NCI-H2029 treated with DMSO at 0.1 percent for 48 hours (cell line): ENCODE measurements around the gene CLEC3B.
"Not testable (repeated sequence)": the region's sequence is repeated elsewhere in the genome, so short reads cannot be mapped to it uniquely, and the experiment has no call there.

Experiments used
- DNase-seq: peaks from one replicate; lab custom pipeline; 2025; lab: John Stamatoyannopoulos, UW

CLEC3B gene

DNA sequence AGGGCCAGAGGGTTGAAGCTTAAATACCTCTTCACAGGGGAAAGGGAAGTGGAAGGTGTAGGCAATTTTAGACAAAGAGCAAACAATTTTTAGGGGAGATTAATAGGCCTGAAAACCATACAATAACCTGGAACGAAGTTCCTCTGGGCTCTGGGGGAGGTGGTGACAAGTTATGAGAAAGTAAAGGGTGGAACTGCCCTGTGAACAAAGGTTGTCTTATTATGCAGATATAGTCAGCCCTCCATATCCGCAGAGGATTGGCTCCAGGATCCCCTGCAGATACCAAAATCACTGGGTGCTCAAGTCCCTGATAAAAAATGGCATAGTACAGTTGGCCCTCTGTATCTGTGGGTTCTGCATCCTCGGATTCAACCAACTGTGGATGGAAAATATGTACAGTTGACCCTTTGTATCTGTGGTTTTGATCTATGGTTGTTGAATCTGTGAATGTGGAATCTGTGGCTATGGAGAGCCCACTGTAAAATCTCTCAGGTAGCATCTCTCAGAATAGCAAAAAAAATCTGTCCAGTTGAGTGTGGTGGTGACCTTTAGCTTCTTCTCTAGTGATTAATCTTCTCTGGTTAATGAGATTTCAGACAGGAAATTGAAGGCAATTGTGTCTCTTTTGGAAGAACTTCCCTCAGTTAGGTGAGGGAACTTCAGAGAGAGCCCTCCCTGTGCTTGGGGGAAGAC is 40.2 kb downstream of the CLEC3B start:
- DNase-seq, result no peak

DNA sequence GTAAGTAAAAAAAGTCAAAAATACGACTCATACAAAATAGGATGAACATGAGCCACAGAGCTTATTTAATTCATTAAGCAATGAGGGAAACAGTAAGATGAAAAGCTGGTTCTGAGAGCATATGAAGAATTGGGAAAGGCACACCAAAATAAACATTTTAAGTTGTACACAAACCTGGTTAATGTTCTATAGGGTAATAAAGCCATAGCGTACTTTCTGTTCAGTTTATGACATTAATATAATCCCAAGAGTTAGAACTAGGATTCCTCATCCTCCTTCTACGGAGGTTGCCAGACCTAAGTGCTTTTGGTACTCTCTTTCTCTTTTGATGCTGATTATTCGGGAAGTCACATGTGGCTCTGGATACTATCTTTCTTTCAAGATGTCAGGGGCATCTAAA is 41.4 kb downstream of the CLEC3B start:
- no peak for DNase-seq

DNA sequence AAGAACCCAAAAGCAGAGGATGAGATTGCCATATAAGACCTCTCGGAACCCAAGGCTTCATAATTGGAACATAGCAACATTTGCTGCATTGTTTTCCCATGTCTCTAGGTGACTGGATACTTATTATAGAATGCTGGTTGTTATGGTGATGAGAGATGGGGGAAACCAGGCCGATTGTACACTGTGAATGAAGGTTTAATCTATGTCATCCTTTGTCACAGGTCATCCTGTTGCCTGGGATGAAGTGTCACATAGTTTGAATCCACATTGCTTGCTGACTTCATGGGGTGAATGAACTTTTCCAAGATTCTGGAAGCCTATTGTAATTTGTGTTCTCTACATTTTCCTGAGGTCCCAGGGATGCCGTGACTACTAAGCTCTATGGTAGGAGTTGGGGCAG is 41.8 kb downstream of the CLEC3B start:
- DNase-seq, result no peak

DNA sequence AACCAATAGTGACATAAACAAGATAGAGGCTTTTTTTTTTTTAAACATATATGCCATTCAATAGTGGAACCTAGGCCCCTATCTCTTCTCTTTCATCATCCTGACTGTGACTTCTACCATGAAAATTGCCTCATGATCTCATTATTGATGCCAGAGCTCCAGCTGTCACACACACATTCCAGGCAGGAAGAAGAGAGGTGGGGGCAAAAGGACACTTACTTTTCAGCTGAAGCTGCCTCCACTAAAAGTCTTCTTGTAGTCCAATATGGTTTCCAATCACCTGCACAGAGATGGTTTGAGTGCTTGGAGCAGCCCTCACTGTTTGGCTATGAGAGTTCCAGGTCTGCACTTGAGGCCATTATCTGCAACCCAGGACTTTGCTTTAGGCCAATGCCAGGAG is 45.0 kb downstream of the CLEC3B start:
- no peak for DNase-seq

DNA sequence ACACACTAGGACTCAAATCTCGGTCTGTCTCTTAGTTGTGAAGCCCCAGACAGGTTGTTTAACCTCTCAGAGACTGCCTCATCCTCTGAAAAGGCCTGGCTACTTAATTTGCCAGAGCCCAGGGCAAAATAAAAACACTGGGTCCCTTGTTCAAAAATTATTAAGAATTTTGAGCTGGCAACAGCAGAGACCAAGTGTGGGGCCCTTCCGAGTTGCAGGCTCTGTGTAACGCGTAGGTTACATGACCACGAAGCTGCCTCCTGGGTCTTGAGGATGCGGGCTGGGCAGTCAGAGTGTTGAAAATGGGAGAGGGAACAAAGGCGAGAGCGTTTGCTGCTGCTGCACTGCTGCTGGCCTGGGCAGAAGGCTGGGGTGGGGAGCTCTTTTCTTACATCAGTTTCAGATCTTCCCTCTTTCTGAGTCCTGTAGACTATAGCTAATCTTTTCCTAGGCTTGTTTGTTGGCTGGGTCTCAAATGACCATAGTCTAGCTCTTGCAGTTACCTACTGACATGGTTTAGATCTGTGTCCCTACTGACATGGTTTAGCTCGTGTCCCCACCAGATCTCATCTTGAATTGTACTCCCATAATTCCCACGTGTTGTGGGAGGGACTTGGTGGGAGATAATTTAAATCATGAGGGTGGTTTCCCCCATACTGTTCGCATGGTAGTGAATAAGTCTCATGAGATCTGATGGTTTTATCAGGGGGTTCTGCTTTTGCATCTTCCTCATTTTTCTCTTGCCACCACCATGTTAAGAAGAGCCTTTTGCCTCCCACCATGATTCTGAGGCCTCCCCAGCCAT is 49.9 kb downstream of the CLEC3B start:
- no peak for DNase-seq

DNA sequence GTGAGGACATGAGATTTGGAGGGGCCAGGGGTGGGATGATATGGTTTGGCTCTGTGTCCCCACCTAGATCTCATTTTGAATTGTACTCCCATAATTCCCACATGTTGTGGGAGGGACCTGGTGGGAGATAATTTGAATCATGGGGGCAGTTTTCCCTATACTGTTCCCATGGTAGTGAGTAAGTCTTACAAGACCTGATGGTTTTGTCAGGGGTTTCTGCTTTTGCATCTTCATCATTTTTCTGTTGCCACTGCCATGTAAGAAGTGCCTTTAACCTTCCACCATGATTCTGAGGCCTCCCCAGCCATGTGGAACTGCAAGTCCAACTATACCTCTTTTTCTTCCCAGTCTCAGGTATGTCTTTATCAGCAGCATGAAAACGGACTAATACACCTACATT is 52.2 kb downstream of the CLEC3B start:
- not testable (repeated sequence) for DNase-seq

DNA sequence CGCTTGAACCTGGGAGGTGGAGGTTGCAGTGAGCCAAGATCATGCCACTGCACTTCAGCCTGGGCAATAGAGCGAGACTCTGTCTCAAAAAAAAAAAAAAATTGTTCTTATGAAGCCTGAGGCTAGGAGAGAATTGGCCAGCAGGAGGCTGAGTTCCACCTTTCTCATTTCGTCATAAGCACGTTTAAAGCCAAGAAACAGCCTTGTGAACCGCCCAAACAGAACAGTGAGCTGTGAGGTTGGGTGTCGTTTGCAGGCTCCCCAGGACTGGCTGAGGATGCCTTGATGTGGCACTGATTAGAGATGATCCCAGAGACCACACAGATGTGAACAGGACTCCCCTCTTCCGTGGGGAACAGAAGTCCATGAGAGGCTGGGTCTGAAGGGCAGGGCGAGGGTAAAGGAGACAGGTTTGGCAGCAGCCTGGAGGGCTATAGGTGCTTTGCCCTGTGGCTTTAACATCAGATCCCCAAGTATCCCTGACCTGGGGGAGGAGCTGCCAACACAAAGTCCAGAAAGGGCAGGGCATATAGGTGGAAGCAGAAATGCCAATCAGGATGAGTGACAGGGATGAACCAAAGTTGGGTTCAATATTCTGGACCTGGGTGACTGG is 52.9 kb downstream of the CLEC3B start:
- no peak for DNase-seq

DNA sequence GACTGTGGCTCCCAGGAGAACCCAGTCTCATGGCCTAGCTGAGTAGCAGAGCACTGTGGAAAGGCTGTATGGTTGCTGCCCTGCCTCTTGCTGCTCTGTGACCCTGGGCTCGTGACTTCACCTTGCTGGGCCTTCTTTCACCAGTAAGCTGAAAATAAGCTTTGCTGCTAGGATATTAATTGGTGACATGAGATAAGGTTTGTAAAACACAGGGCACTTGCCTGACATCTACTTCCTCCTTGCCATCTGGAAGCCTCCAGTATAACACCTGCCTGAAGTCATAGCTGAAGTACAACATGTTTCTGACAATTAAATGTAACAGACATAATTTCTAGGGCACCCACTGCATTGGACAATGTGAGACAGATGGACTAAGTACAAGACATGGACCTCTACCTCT is 53.6 kb downstream of the CLEC3B start:
- DNase-seq, result no peak

DNA sequence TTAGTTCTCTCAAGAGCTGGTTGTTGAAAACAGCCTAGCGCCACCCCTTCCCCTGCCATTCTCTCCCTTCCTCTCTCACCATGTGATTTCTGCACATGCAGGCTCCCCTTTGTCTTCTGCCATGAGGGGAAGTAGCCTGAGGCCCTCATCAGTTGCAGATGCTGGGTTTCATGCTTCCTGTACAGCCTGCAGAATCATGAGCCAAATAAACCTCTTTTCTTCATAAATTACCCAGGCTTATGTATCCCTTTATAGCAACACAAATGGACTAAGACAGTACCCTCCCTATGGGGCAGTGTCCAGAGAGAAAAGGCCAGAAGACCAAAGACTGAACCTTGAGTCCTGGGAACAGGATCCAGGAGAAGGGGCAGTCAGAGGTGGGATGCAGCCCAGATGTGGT is 54.7 kb downstream of the CLEC3B start:
- DNase-seq, result no peak

DNA sequence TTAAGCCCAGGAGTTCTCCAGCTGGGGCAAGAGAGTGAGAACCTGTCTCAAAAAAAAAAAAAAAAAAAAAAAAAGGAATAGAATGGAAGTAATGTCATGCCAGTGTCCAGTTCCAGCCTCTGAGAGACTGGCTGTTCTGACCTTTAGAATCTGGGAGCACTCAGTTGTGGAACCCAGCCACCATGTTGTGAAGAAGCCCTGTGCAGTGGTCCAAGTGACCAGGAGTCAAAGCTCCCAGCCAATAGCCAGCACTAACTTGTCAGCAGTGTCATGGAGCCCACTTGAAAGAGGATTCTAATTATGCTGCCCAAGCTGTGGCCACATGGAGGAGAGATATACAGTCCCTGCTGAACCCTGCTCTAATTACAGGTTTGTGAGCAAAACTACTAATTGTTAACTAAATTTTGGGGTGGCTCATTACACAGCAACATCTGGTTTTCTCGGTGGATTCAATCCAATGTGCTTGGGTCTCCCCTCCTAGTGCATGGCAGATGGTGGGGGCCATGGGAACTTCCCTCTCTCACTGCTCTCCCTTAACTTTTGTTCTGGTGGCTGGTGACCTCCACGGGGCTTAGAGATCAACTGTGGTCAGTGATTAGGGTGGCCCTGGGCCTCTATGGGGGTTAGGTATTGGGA is 55.5 kb downstream of the CLEC3B start:
- DNase-seq, result no peak

DNA sequence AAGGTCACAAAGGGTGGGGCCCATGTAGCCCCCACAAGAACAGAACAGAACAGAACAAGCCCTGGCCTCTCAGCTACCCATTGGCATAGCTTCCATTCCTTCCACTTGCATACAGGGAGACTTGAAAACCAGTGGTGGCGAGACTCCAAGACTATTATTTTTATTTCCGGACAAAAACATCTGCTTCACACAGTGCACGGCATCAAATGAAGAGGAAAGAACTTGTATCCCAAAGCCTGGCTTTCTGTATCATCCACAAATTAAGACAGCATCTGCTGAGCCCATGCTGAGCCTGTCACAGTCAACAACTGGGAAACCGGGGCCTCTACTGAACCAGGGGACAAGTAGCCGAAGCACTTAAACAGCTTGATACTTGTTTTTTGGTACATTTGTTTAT is 56.0 kb downstream of the CLEC3B start:
- no peak for DNase-seq

DNA sequence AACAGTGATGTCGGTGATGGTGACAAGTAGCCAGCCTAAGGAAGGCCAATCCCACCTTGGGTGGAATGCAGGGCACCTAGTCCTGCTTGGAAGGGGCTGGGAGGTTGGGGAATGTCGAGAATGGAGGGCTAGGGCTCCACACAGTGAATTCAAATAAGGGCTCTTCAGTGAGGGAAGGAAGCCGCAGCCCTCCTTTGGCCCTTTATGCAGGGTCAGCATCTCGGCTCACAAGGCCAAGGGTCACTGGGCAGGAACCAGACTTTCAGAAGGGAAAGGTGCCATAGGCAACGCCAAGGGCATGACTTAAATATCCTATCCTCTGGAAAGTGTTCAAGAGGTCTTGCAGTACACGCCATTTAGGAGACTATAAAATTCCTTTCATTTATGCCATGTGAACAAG is 56.9 kb downstream of the CLEC3B start:
- DNase-seq, result no peak

DNA sequence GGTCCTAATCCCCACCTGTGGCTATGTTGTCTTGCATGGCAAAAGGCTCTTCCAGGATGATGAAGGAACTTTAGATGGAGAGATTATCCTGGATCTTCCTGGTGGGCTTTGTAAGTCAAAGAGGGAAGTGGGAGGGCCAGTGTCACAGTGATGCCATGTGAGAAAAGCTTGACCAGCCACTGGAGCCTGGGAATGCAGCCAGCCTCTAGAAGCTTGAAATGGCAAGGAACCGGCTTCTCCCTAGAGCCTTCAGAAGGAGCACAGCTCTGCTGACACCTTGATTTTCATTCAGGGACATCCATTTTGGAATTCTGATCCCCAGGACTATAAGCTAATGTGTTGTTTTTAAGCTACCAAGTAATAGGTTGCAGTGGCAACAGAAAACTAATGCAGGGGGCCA is 58.3 kb downstream of the CLEC3B start:
- DNase-seq, result no peak

DNA sequence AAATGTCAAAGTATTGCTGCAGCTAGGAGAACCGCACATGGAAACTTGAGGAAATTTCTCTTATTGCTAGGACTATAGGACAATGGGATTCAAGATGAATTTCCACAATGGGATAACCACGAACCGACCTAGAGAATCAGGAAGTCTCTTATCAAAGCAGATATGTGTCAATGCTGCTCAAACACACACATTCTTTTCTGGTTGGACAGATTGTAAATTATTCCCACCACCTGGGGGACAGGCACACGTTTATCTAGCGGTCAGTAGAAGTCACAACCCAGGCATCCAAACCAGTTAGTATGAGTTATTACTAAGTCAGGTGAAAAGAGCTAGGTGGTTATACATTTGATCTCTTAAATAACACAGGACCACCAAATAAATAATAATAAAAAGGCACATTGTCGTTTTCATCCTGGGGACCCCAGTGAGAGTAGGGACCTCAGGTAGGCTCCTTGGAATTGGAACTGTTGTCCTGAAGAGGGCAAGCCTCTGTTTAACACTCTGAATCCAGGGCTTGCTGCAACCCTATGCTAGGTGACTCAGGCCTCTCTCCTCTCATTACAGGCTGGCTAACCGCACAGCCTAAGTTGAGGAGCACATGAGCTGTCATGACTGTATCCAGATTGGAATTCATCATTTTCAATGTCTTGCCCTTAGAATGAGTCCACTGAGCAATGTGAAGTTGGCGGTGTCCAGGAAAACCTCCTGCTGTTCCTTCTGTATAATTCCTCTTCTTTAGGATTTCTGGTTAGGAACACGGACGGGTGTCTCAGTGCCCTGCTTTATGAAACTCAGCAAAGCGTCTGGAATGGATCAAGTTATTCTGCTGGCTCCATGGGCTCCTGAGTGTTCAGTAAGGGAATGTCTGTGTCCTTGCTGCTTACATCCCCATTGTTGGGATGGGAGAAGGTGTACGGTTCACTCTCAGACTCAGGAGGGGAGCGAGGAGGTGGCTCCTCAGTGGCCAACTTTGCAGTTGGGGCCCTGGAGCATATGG is 59.0 kb downstream of the CLEC3B start:
- no peak for DNase-seq
